GM04504 (cell line): Measurements from ENCODE around the gene SETD5.

Experiments used
- DNase-seq: peaks from one replicate; pipeline ENCODE4 v3.0.0-alpha.2; 2012; ENCODE audit warnings: low read depth

Gene SETD5

GRCh38 chr3:9388562-9389272 lies 8.7 kb upstream of the SETD5 start:
- DNase-seq, result no peak

GRCh38 chr3:9390265-9390888 lies 7.0 kb upstream of the SETD5 start:
- no peak for DNase-seq

DNA sequence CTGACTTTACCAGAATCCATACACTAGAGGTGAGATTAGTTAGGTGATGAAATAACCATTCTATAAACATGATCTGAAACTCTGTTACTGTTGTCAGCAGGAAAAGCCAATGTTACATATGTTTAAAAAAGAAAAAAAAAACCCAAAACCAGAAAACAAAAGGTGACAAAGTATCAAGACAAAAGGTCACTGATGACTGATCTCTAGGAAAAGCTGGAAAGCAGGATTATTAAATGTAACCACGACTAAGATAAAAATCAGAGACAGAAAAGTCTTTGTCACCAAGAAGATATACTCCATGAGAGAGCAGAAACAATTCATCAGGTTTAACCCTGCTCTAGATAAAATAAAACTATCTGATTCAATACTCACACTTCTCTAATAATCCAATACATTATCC lies 5.4 kb upstream of the SETD5 start:
- no peak for DNase-seq

- DNase-seq, result no peak
These were observed 1.7 kb upstream of the SETD5 start for GRCh38 chr3:9395570-9396300.

GRCh38 chr3:9396301-9396631 lies 1.1 kb upstream of the SETD5 start:
- DNase-seq, result peak; percentile 89

DNA sequence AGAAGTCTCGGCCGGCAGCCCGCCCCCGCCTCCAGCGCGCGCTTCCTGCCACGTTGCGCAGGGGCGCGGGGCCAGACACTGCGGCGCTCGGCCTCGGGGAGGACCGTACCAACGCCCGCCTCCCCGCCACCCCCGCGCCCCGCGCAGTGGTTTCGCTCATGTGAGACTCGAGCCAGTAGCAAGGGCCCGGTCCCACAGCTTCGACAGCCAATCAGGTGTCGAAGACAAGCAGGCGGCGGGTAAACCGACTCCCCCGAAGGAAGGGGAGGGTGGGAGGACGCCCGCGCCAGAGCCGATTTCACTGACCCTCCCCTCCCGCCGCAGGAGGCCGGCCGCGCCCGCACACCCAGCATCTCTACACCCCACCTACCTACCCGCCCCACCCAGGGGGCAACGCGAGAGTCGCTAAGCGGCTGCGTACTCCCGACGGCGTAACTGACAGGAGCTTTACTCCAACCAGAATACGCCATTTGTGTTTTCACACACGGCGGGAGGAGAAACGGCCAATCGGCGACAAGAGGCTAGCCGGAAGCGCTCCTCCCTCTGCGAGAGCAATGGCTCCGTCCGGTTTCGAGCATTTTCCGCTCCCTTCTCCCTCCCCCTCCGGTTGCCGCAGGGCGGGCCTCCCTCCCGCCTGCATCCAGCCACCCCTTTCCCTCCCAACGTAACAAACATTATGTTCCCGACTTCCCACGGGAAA lies 633 bp upstream of the SETD5 start:
- DNase-seq, result peak; percentile 99

GRCh38 chr3:9397906-9398699 lies 688 bp downstream of the SETD5 start:
- no peak for DNase-seq

DNA sequence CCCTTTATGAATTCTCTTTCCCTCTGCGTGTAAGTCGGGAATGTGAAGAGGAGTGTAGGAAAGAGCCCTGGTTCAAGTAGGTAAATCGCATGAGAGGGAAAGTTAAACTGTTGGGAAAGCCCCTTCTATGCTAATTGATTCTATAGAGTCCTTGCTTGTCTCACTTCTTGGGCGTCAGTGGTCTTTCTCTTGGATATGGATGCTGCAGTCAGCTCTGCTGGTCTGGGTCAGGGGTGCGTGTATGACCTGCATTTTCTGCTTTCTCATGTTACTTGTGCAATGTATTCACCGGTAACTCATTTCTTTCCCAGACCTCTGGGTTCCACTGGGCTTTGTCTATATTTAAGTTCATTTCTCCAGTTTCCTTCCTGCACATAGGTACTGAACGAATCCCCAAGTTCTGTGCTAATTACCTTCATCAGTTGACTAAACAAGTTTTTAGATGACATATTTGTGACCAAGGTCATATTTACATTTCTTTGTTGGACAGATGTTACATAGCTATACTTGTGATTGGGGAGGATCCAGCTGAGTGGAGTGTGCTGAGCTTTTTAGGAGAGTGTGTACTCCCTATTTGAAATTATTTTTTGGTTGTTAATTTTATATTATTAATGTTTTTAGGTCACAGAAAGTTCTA lies 1.4 kb downstream of the SETD5 start:
- DNase-seq, result no peak

DNA sequence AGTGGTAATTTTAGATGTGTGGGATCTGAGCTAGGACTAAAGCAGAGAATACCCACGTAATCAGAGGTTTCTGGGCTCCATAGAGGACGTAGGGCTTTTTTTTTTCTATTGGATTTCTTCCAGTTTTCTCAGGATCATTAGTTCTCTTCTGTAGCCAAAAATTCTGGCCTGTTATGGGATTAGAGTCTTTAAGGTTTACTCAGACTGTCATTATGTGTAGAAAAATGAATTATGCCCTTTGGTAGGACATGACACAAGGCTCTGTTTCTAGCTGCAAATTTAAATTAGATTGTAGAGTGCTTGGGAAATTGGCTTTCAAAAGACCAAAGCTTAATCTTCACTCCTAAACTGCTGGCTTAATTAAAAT lies 1.9 kb downstream of the SETD5 start:
- DNase-seq, result no peak

- peak; percentile 86 for DNase-seq
These were observed 2.3 kb downstream of the SETD5 start for GRCh38 chr3:9399746-9400145.

DNA sequence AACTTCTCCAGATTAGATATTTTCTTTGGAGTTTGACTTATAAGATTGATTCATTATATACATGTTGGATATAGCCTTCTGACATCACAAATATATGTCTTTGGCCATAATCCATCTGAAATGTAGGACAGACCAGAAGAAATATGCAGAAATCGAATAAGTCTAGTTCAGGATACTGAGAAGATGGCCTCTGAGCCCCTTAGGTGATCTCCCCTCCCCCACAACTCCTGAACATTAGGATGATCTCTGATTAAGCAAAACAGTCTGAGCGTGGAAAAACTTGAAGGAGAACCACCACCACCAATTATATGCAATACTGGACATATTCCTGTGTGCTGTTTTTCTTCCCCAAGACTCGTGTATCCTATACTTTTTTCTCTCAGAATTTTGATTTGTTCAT lies 3.2 kb downstream of the SETD5 start:
- DNase-seq, result no peak

DNA sequence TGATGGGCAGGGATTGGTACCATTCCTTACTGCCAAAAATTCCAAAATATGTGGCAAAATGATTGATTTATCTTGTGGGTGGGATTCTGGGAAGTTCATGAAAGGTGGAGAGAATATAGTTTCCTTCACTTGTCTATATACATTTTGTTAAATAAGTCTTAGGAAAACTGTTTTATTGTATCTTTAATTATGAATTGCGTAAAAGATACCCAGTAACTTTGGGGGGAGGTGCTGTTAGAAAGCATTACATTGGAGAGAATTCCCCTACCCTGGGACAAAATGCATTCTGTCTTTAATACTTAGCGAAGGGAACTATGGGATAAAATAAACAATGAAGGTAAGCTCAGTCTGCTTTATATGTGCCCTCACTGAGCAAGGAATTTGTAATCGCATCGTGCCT lies 4.6 kb downstream of the SETD5 start:
- DNase-seq, result no peak

GRCh38 chr3:9402410-9403228 lies 5.2 kb downstream of the SETD5 start:
- DNase-seq, result no peak

GRCh38 chr3:9403463-9403862 lies 6.0 kb downstream of the SETD5 start:
- DNase-seq, result no peak

- DNase-seq, result no peak
These were observed 7.3 kb downstream of the SETD5 start for GRCh38 chr3:9404680-9405079.

GRCh38 chr3:9405756-9406155 lies 8.3 kb downstream of the SETD5 start:
- DNase-seq, result no peak

- DNase-seq, result no peak
These were observed 9.6 kb downstream of the SETD5 start for GRCh38 chr3:9406856-9407626.

- no peak for DNase-seq
These were observed 10.6 kb downstream of the SETD5 start for GRCh38 chr3:9408061-9408460.

DNA sequence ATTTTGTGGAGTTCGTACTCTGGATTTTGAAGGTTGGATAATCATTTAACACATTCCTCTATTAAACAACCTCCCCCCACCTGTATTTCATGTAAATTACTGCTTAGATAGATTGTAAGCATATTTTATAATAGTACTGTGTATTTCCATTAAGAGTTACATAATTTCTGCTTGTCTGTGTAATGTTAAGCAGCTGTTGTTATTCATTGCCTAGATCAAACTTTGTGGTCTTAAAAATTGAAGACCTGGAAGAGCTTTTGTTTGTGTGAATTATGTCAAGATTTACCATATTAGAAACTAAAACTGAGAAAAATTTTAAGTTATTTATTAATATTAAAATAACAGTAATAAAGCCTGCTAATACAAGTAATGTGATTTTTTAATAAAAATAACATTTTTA lies 11.1 kb downstream of the SETD5 start:
- DNase-seq, result no peak
